ENCODE measurements around the gene UNC5C. TPM values are rescaled to one million over a fixed set of nuclear protein-coding genes. Genes with fewer than 3 reads are reported as not detected.

Gene UNC5C
- polyA plus RNA-seq, 1 of the 3 experiments (the other 2 are of a cell fraction) = 3.3 TPM

GRCh38 chr4:95524729-95525128 lies 24.0 kb downstream of the UNC5C start:
- peak overlapping the region; percentile 0; the same call in 1 of the 2 replicates for H2AFZ ChIP-seq (ENCODE audit: low read depth)
- 14% methylated on average over 1 of the region's 2 CpGs for WGBS (ENCODE audit: low lambda C conversion rate)
- no peaks in the 10 kb centered on the region for H3F3A ChIP-seq (replicated peaks; ENCODE audit: insufficient read depth)
- H4K20me1 ChIP-seq (ENCODE audit: insufficient read depth) = no peaks in the 10 kb centered on the region
- H3K9ac ChIP-seq = 0 out of 2 replicates have a peak overlapping the region, but pooled peaks have one; percentile 24
- no peaks in the 10 kb centered on the region; the same call in 1 of the 2 replicates for H3K79me2 ChIP-seq (ENCODE audit: insufficient read depth)
- TF ChIP-seq EZH2phosphoT487 (IDR thresholded peaks at IDR 0.05; ENCODE audit: borderline replicate concordance, low read depth) (no peak), USF2 (IDR thresholded peaks at IDR 0.05; ENCODE audit: borderline replicate concordance, low read depth, low read length) (no peak), JUND (IDR thresholded peaks at IDR 0.05) (no peak), RCOR1 (IDR thresholded peaks at IDR 0.05; ENCODE audit: low read length) (no peak), SMC3 (IDR thresholded peaks at IDR 0.05; ENCODE audit: low read depth, low read length) (no peak), ELF1 (IDR thresholded peaks at IDR 0.05) (no peak), TCF12 (IDR thresholded peaks at IDR 0.05) (no peak)
- no peaks in the 10 kb centered on the region for H3K9me2 ChIP-seq
- H3K27me3 ChIP-seq (ENCODE audit: insufficient read depth) = no peaks in the 10 kb centered on the region
- CTCF ChIA-PET = interaction anchor here (1.0 to 12.4 kb wide), 10 partner anchors 11 to 206 kb away, joined by 3 to 114 read pairs (median 5); partner anchors contain the start of gene UNC5C
- H3K4me3 ChIP-seq (ENCODE audit: low read depth in 2 of 2, low read length in 1 of 2) = peak overlapping the region in 1 of 2 experiments; percentile 38; a peak in 2 of 4 replicates
- peaks cover 0 to 4% of the 10 kb centered on the region in 2 experiments for H3K36me3 ChIP-seq (replicated peaks in 1 of 2; ENCODE audit: control insufficient read depth in 1 of 2, insufficient read depth in 2 of 2, low read length in 1 of 2)
- POLR2A ChIA-PET = interaction anchor here (0.8 to 2.7 kb wide), 9 partner anchors 11 to 206 kb away, joined by 3 to 29 read pairs (median 5); partner anchors contain the start of gene UNC5C
- H3K27ac ChIP-seq (ENCODE audit: low read depth in 2 of 2, low read length in 1 of 2) = peak overlapping the region; percentile 30 to 99; a peak in 3 of 4 replicates
- no peak for DNase-seq
- peak overlapping the region; percentile 54 for H3K4me2 ChIP-seq
- peaks cover 9 to 62% of the 10 kb centered on the region in 2 experiments; a peak in 3 of 4 replicates for H3K4me1 ChIP-seq (ENCODE audit: control insufficient read depth in 1 of 2, insufficient read depth in 2 of 2, low read depth in 1 of 2, low read length in 1 of 2)
- H3K9me3 ChIP-seq = no peaks in the 10 kb centered on the region

- H3K79me2 ChIP-seq (ENCODE audit: insufficient read depth) = no peaks in the 10 kb centered on the region; the same call in 1 of the 2 replicates
- no peak overlapping the region; a peak in 1 of 4 replicates for H3K4me3 ChIP-seq (ENCODE audit: low read depth in 2 of 2, low read length in 1 of 2)
- DNase-seq = peak; percentile 48
- H3K4me2 ChIP-seq = peak overlapping the region; percentile 54
- H3K27me3 ChIP-seq (ENCODE audit: insufficient read depth) = no peaks in the 10 kb centered on the region
- peaks cover 8 to 60% of the 10 kb centered on the region in 2 experiments; a peak in 3 of 4 replicates for H3K4me1 ChIP-seq (ENCODE audit: control insufficient read depth in 1 of 2, insufficient read depth in 2 of 2, low read depth in 1 of 2, low read length in 1 of 2)
- H3F3A ChIP-seq (replicated peaks; ENCODE audit: insufficient read depth) = no peaks in the 10 kb centered on the region
- peak overlapping the region; percentile 30 to 99; a peak in 3 of 4 replicates for H3K27ac ChIP-seq (ENCODE audit: low read depth in 2 of 2, low read length in 1 of 2)
- no peaks in the 10 kb centered on the region for H4K20me1 ChIP-seq (ENCODE audit: insufficient read depth)
- no peaks in the 10 kb centered on the region for H3K9me3 ChIP-seq
- 6% methylated on average over 1 of the region's 1 CpG for WGBS (ENCODE audit: low lambda C conversion rate)
- ChIA-PET POLR2A (interaction anchor here (0.9 to 2.7 kb wide), 8 partner anchors 11 to 206 kb away, joined by 3 to 29 read pairs (median 6); partner anchors contain the start of gene UNC5C), CTCF (interaction anchor here (1.0 to 12.4 kb wide), 11 partner anchors 8 to 205 kb away, joined by 3 to 114 read pairs (median 5); partner anchors contain the start of gene UNC5C)
- no peak overlapping the region for H3K9ac ChIP-seq
- H3K9me2 ChIP-seq = no peaks in the 10 kb centered on the region
- peaks cover 0 to 4% of the 10 kb centered on the region in 2 experiments for H3K36me3 ChIP-seq (replicated peaks in 1 of 2; ENCODE audit: control insufficient read depth in 1 of 2, insufficient read depth in 2 of 2, low read length in 1 of 2)
- H2AFZ ChIP-seq (ENCODE audit: low read depth) = peak overlapping the region; percentile 0; the same call in 1 of the 2 replicates
- no peak for TF ChIP-seq IRF3 (IDR thresholded peaks at IDR 0.05; ENCODE audit: low read depth, low read length)
- no peak for TF ChIP-seq USF1 (IDR thresholded peaks at IDR 0.05; ENCODE audit: borderline replicate concordance, low read depth)
- no peak for TF ChIP-seq MEF2A (IDR thresholded peaks at IDR 0.05; ENCODE audit: borderline replicate concordance, low read depth)
- TF ChIP-seq FOSL2 (IDR thresholded peaks at IDR 0.05; ENCODE audit: borderline replicate concordance, low read depth) = no peak
- peak; percentile 59; the same call in 1 of the 2 replicates for TF ChIP-seq POLR2AphosphoS5 (IDR thresholded peaks at IDR 0.05; ENCODE audit: low read depth, low read length)
- TF ChIP-seq MXI1 (IDR thresholded peaks at IDR 0.05; ENCODE audit: low read depth, low read length) = peak; percentile 83
- TF ChIP-seq YY1 (IDR thresholded peaks at IDR 0.05; ENCODE audit: low read depth) = no peak
- TF ChIP-seq SMC3 (IDR thresholded peaks at IDR 0.05; ENCODE audit: low read depth, low read length) = no peak
- peak; percentile 96 for TF ChIP-seq FOXJ3 (CRISPR knock-in tag; IDR thresholded peaks at IDR 0.05)
- TF ChIP-seq JUND (IDR thresholded peaks at IDR 0.05) = no peak
- TF ChIP-seq REST (IDR thresholded peaks at IDR 0.05; ENCODE audit: low read depth, low read length) = no peak
- peak; percentile 34; the same call in 1 of the 2 replicates for TF ChIP-seq PBX3 (IDR thresholded peaks at IDR 0.05)
- TF ChIP-seq EZH2phosphoT487 (IDR thresholded peaks at IDR 0.05; ENCODE audit: borderline replicate concordance, low read depth) = no peak
- no peak for TF ChIP-seq NFIC (IDR thresholded peaks at IDR 0.05; ENCODE audit: borderline replicate concordance)
- no peak for TF ChIP-seq TAF1 (IDR thresholded peaks at IDR 0.05; ENCODE audit: borderline replicate concordance, low read depth, low read length)
Measured at GRCh38 chr4:95524184-95524583, 24.6 kb downstream of the UNC5C start.
